ENCODE results near the gene CPLX1.
"Not testable (repeated sequence)": the region's sequence is repeated elsewhere in the genome, so short reads cannot be mapped to it uniquely, and the experiment has no call there.

The CPLX1 gene

GRCh38 chr4:751676-752075, 74.3 kb downstream of the CPLX1 start:
- no peak for DNase-seq

- no peak for DNase-seq
Measured at GRCh38 chr4:749698-750666, 75.9 kb downstream of the CPLX1 start.

- no peak for DNase-seq
Measured at GRCh38 chr4:748461-748860, 77.5 kb downstream of the CPLX1 start.

- no peak for DNase-seq
Measured at GRCh38 chr4:747546-748170, 78.3 kb downstream of the CPLX1 start.

GRCh38 chr4:744212-744841, 81.6 kb downstream of the CPLX1 start:
- no peak for DNase-seq

- no peak for DNase-seq
Measured at GRCh38 chr4:743463-744211, 82.3 kb downstream of the CPLX1 start.

- DNase-seq = peak; percentile 82
Measured at GRCh38 chr4:742742-743311, 83.1 kb downstream of the CPLX1 start.

GRCh38 chr4:742096-742741, 83.7 kb downstream of the CPLX1 start:
- no peak for DNase-seq

- no peak for DNase-seq
Measured at GRCh38 chr4:740656-741282, 85.2 kb downstream of the CPLX1 start.

- DNase-seq = no peak
Measured at GRCh38 chr4:740011-740410, 85.9 kb downstream of the CPLX1 start.

- DNase-seq = no peak
Measured at GRCh38 chr4:739569-739968, 86.4 kb downstream of the CPLX1 start.

GRCh38 chr4:738781-739280, 87.1 kb downstream of the CPLX1 start:
- DNase-seq = peak; percentile 56

GRCh38 chr4:736561-736960, 89.4 kb downstream of the CPLX1 start:
- not testable (repeated sequence) for DNase-seq

- no peak for DNase-seq
Measured at GRCh38 chr4:735583-735982, 90.3 kb downstream of the CPLX1 start.

Data from hematopoietic multipotent progenitor cell treated with erythropoietin and hydrocortisone succinate and interleukin-3 and kit ligand, for 6 days (in vitro differentiated cells).